Stimulated activated CD8-positive, alpha-beta memory T cell treated with anti-CD3 and anti-CD28 coated beads, Interleukin-7, amount 100 ng/mL, for 4 hours (primary cell): ENCODE data around the gene CELF2.

Experiments used
- DNase-seq, 2 donors: peaks; one replicate each; pipeline ENCODE4 v3.0.0-alpha.2; 2020; ENCODE audit warnings: low read depth in 2 of 2

Gene CELF2

GRCh38 chr10:11023009-11023953 is 5.6 kb downstream of the CELF2 start:
- no peak for DNase-seq

- no peak for DNase-seq
Measured at GRCh38 chr10:11024596-11024995, 6.9 kb downstream of the CELF2 start.

- no peak for DNase-seq
Measured at GRCh38 chr10:11025978-11026377, 8.3 kb downstream of the CELF2 start.

- DNase-seq: no peak
Measured at GRCh38 chr10:11026773-11027172, 9.1 kb downstream of the CELF2 start.

- DNase-seq: no peak
Measured at GRCh38 chr10:11034762-11035161, 17.1 kb downstream of the CELF2 start.

GRCh38 chr10:11035301-11035991 is 17.8 kb downstream of the CELF2 start:
- no peak for DNase-seq

- no peak for DNase-seq
Measured at GRCh38 chr10:11036424-11037011, 18.8 kb downstream of the CELF2 start.

GRCh38 chr10:11037991-11038390 is 20.3 kb downstream of the CELF2 start:
- DNase-seq: no peak

- DNase-seq: no peak
Measured at GRCh38 chr10:11042357-11042756, 24.7 kb downstream of the CELF2 start.

GRCh38 chr10:11043039-11043438 is 25.4 kb downstream of the CELF2 start:
- DNase-seq: no peak

GRCh38 chr10:11043446-11044127 is 25.9 kb downstream of the CELF2 start:
- no peak for DNase-seq

- no peak for DNase-seq
Measured at GRCh38 chr10:11045487-11045886, 27.8 kb downstream of the CELF2 start.

GRCh38 chr10:11045995-11046775 is 28.5 kb downstream of the CELF2 start:
- DNase-seq: no peak

GRCh38 chr10:11046776-11047160 is 29.1 kb downstream of the CELF2 start:
- DNase-seq: no peak

GRCh38 chr10:11048707-11049278 is 31.1 kb downstream of the CELF2 start:
- DNase-seq: no peak

GRCh38 chr10:11049806-11050205 is 32.1 kb downstream of the CELF2 start:
- DNase-seq: no peak

GRCh38 chr10:11050301-11051287 is 32.9 kb downstream of the CELF2 start:
- DNase-seq: no peak

GRCh38 chr10:11057018-11057417 is 39.3 kb downstream of the CELF2 start:
- DNase-seq: no peak

GRCh38 chr10:11057448-11057847 is 39.8 kb downstream of the CELF2 start:
- DNase-seq: no peak

GRCh38 chr10:11057994-11058393 is 40.3 kb downstream of the CELF2 start:
- no peak for DNase-seq
